MCF 10A (cell line): Measurements from ENCODE around the gene KCNT2. TPM values are rescaled to one million over a fixed set of nuclear protein-coding genes. Genes with fewer than 3 reads are reported as not detected.

ENCODE experiments used
- BruUV-seq: library from RNA; stranded (reverse); fragments of 400-500 nt; replicated peaks from 2 replicates; lab custom pipeline; 2021; lab: Mats Ljungman, UMichigan
- CTCF ChIA-PET: fragments of 300-600 bp; sonication (Branson Sonifier 250); formaldehyde crosslinking; extraction: SDS; loops from one replicate; lab custom pipeline; 2021; ENCODE audit warnings: antibody characterized with exemption, inconsistent platforms; lab: Yijun Ruan, JAX
- POLR2A ChIA-PET: fragments of 300-600, 350-650 bp; sonication (Branson Sonifier 250); formaldehyde crosslinking; extraction: SDS; loops from one replicate; lab custom pipeline; 2020; ENCODE audit warnings: antibody characterized with exemption, inconsistent platforms; lab: Yijun Ruan, JAX
- DNase-seq: peaks from one replicate; pipeline ENCODE4 v3.0.0-alpha.2; 2018; ENCODE audit not compliant: unreplicated experiment
- H3K27ac Mint-ChIP-seq: one replicate; pipeline ENCODE4 v1.8.0; 2022; ENCODE audit warnings: mild to moderate bottlenecking, low read depth, mixed read lengths; ENCODE audit not compliant: unreplicated experiment
- H3K27me3 Mint-ChIP-seq: one replicate; pipeline ENCODE4 v1.8.0; 2022; ENCODE audit warnings: mixed read lengths; ENCODE audit not compliant: insufficient read depth, unreplicated experiment
- H3K36me3 Mint-ChIP-seq: one replicate; pipeline ENCODE4 v1.8.0; 2022; ENCODE audit warnings: mild to moderate bottlenecking, moderate library complexity, mixed read lengths; ENCODE audit not compliant: insufficient read depth, unreplicated experiment
- H3K4me1 Mint-ChIP-seq: one replicate; pipeline ENCODE4 v1.8.0; 2022; ENCODE audit warnings: mixed read lengths; ENCODE audit not compliant: insufficient read depth, unreplicated experiment
- H3K4me3 Mint-ChIP-seq: one replicate; pipeline ENCODE4 v1.8.0; 2022; ENCODE audit warnings: mild to moderate bottlenecking, moderate library complexity, mixed read lengths; ENCODE audit not compliant: unreplicated experiment
- H3K9me3 Mint-ChIP-seq: one replicate; pipeline ENCODE4 v1.8.0; 2022; ENCODE audit warnings: mixed read lengths; ENCODE audit not compliant: unreplicated experiment
- intact Hi-C: fragments of 100-400 bp; cut with micrococcal nuclease; formaldehyde crosslinking; loops from 2 replicates; pipeline ENCODE4 v1.14.1; 2022
- total RNA-seq: library from RNA; stranded (reverse); gene quantifications from 2 replicates; pipeline ENCODE4 v1.2.3, GENCODE V29; 2022
- TF ChIP-seq, protein P1 (sequence below): fragments of 200-600 bp; IDR thresholded peaks from one replicate; pipeline ENCODE4 v1.8.0; 2022; ENCODE audit warnings: antibody characterized with exemption, mild to moderate bottlenecking; ENCODE audit not compliant: unreplicated experiment

KCNT2 gene
- total RNA-seq, 1 experiment from 2014 or later = 1.5 TPM

DNA sequence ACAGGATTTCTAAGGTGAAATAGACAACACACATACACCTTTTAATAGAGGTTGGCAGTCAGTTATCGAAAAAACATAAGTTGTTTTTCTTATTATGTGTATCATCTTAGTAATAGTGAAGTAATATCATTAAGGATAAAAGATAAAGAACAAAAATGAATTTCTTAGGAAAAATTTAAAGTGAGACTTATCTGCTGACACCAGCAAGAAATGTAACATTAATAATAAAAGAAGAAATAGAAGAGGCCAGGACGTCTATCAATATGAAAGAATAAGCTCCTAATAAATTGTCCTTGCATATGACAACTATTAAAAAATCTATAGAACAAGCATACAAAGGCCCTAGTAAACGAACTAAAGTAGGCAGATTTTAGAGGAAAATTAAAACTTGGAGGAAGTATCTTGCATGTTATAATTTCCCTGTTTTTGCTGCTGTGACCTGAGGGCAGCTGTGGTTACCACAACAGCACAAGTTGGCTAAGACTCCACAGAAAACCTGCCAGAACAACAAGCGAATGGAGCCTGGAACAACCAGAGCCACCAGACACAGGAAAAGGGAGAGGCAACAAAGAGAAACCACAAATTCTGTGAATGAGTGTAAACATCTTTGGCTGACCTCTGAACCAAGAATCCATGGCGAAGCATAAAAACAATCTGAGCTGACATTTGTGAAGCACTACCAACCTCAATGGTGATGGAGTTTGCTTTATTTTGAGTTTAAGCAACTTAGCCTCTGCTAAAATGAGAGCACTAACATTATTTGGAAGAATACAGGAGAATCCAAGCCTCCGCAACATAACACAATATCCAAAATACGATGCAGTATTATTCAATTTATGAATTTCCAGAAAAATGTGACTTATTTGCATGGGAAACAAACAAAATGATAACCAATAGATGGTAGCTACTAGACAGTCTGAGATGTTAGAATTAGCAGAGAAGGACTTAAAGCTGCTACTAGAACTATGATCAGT, 207.5 kb downstream of the KCNT2 start:
- H3K4me3 Mint-ChIP-seq = peak overlapping the region; percentile 1
- ChIA-PET CTCF (interaction anchor here (0.8 to 0.9 kb wide), 3 partner anchors 24 to 488 kb away, joined by 3 read pairs; no protein-coding TSS in a partner anchor), POLR2A (interaction anchor here (1.0 to 1.4 kb wide), 4 partner anchors 19 to 145 kb away, joined by 3 to 7 read pairs (median 4); no protein-coding TSS in a partner anchor)
- no TSS peak for BruUV-seq
- H3K27me3 Mint-ChIP-seq = no peaks in the 10 kb centered on the region
- H3K9me3 Mint-ChIP-seq = no peaks in the 10 kb centered on the region
- peaks cover 35% of the 10 kb centered on the region for H3K4me1 Mint-ChIP-seq
- no peaks in the 10 kb centered on the region for H3K36me3 Mint-ChIP-seq
- H3K27ac Mint-ChIP-seq = peak overlapping the region; percentile 84
- TF ChIP-seq, protein P1, sequence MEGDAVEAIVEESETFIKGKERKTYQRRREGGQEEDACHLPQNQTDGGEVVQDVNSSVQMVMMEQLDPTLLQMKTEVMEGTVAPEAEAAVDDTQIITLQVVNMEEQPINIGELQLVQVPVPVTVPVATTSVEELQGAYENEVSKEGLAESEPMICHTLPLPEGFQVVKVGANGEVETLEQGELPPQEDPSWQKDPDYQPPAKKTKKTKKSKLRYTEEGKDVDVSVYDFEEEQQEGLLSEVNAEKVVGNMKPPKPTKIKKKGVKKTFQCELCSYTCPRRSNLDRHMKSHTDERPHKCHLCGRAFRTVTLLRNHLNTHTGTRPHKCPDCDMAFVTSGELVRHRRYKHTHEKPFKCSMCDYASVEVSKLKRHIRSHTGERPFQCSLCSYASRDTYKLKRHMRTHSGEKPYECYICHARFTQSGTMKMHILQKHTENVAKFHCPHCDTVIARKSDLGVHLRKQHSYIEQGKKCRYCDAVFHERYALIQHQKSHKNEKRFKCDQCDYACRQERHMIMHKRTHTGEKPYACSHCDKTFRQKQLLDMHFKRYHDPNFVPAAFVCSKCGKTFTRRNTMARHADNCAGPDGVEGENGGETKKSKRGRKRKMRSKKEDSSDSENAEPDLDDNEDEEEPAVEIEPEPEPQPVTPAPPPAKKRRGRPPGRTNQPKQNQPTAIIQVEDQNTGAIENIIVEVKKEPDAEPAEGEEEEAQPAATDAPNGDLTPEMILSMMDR = no peak
- intact Hi-C loops = no loop called here
- peak; percentile 93 for DNase-seq

DNA sequence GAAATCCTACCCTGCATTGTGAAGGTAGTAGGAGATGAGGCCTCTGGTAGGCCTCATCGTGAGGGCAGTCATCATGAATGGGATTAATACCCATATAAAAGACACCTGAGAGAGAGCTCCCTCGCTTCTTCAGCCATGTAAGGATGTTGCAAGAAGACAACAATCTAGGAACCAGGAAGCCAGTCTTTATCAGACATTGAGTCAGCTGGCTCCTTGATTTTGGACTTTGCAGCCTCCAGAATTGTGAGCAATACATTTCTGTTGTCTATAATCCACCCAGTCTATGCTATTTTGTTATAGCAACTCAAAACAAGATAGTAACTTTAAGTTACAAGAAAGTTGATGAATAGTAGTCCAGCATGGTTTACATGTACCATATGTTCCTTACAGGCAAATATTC, 208.5 kb downstream of the KCNT2 start:
- Mint-ChIP-seq H3K9me3 (no peaks in the 10 kb centered on the region), H3K27me3 (no peaks in the 10 kb centered on the region), H3K27ac (no peak overlapping the region), H3K4me1 (peaks cover 35% of the 10 kb centered on the region), H3K4me3 (no peak overlapping the region), H3K36me3 (no peaks in the 10 kb centered on the region)
- CTCF ChIA-PET = no interaction called here
- TF ChIP-seq, protein P1 = no peak
- intact Hi-C loops = no loop called here
- no TSS peak for BruUV-seq
- POLR2A ChIA-PET = no interaction called here
- DNase-seq = no peak

DNA sequence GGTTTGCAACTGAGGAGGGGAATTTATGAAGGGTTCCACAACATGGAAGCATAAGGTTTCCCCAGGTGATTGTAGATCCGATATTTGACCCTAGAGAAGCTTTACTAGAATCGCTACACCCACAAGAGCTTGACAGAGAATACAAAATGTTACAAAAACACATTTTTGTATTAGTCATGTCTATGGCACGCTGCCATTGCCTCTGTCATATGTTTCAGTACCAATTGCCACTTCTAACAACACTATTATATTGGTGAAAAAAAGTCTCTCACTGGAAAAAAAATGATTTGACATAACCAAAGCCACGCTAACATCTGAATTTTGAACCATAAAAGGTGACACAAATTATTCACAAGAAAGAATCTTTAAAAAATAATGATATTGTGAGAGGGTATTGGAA, 214.5 kb downstream of the KCNT2 start:
- Mint-ChIP-seq H3K36me3 (no peaks in the 10 kb centered on the region), H3K4me3 (peak overlapping the region; percentile 18), H3K27me3 (no peaks in the 10 kb centered on the region), H3K27ac (peak overlapping the region; percentile 53), H3K4me1 (peaks cover 16% of the 10 kb centered on the region), H3K9me3 (no peaks in the 10 kb centered on the region)
- POLR2A ChIA-PET = interaction anchor here (0.7 to 1.1 kb wide), 6 partner anchors 9 to 61 kb away, joined by 3 to 4 read pairs (median 4); no protein-coding TSS in a partner anchor
- intact Hi-C loops = no loop called here
- TF ChIP-seq, protein P1 = no peak
- no TSS peak for BruUV-seq
- DNase-seq = peak; percentile 90
- CTCF ChIA-PET = interaction anchor here (0.5 to 2.2 kb wide), 8 partner anchors 17 to 1842 kb away, joined by 3 to 6 read pairs (median 4); no protein-coding TSS in a partner anchor

DNA sequence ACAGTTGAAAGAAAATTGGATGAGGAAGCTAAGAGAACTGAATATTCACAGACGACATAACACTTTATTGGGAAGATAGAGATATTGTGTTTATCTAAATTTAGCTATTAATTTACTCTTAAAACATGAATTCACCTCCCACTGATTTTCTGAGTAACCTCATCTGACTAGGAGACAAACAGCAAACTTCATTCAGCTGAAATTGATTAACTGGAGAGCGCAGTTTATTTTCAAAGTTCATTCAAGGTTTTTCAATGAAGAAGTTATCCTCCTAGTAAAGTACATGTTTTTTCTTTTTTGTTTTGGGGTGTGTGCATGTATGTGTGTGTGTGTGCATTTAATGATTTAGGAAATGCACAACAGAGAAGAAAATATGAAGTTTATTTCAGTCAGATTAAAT, 215.0 kb downstream of the KCNT2 start:
- TF ChIP-seq, protein P1 = no peak
- Mint-ChIP-seq H3K27ac (peak overlapping the region; percentile 53), H3K9me3 (no peaks in the 10 kb centered on the region), H3K4me3 (peak overlapping the region; percentile 18), H3K36me3 (no peaks in the 10 kb centered on the region), H3K4me1 (peaks cover 16% of the 10 kb centered on the region), H3K27me3 (no peaks in the 10 kb centered on the region)
- BruUV-seq = no TSS peak
- POLR2A ChIA-PET = interaction anchor here (0.7 to 1.1 kb wide), 5 partner anchors 9 to 61 kb away, joined by 3 to 4 read pairs (median 3); no protein-coding TSS in a partner anchor
- intact Hi-C loops = no loop called here
- no peak for DNase-seq
- CTCF ChIA-PET = interaction anchor here (0.5 to 2.2 kb wide), 5 partner anchors 17 to 1843 kb away, joined by 3 to 6 read pairs (median 4); no protein-coding TSS in a partner anchor
